ENCODE results near the gene CDH13.

The CDH13 gene

DNA sequence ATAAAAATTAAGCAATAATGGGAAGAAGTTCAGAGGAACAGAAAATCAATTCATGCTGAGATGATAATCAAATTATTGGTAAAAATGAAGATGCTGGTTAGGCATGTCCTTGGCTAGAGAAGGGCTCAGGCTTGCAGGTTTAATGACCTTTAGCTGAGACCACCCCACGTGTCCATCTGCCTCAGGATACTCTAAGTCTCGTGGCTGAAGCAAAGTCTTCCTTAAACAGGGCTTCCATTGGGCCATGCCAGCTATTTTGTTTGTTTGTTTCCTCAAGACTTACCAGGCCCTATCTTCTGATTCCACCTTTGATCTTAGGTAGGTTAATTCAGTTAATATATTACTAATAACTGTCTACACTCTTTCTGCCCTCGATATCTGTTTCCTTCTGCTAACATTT lies 366.0 kb downstream of the CDH13 start:
- Histone ChIP-seq H3K9me3 (ENCODE audit: control insufficient read depth, insufficient read depth, low read length) (no peaks in the 10 kb centered on the region), H4K20me1 (ENCODE audit: control insufficient read depth, insufficient read depth, low read depth, low read length) (no peaks in the 10 kb centered on the region), H3K79me2 (ENCODE audit: control insufficient read depth, low read length) (no peaks in the 10 kb centered on the region), H3K9me2 (replicated peaks; ENCODE audit: control insufficient read depth, low read length) (no peaks in the 10 kb centered on the region), H3F3A (ENCODE audit: control insufficient read depth, insufficient read depth) (no peaks in the 10 kb centered on the region), H3K4me2 (ENCODE audit: low read length) (no peak overlapping the region), H3K27ac (ENCODE audit: low read depth, low read length) (no peak overlapping the region), H3K27me3 (ENCODE audit: control insufficient read depth, low read length) (no peaks in the 10 kb centered on the region), H3K4me1 (ENCODE audit: control insufficient read depth, low read length) (no peaks in the 10 kb centered on the region), H3K36me3 (ENCODE audit: control insufficient read depth, low read length) (no peaks in the 10 kb centered on the region), H3K4me3 (ENCODE audit: low read length) (no peak overlapping the region)
- TF ChIP-seq, protein P1, sequence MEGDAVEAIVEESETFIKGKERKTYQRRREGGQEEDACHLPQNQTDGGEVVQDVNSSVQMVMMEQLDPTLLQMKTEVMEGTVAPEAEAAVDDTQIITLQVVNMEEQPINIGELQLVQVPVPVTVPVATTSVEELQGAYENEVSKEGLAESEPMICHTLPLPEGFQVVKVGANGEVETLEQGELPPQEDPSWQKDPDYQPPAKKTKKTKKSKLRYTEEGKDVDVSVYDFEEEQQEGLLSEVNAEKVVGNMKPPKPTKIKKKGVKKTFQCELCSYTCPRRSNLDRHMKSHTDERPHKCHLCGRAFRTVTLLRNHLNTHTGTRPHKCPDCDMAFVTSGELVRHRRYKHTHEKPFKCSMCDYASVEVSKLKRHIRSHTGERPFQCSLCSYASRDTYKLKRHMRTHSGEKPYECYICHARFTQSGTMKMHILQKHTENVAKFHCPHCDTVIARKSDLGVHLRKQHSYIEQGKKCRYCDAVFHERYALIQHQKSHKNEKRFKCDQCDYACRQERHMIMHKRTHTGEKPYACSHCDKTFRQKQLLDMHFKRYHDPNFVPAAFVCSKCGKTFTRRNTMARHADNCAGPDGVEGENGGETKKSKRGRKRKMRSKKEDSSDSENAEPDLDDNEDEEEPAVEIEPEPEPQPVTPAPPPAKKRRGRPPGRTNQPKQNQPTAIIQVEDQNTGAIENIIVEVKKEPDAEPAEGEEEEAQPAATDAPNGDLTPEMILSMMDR (IDR thresholded peaks at IDR 0.05; ENCODE audit: low read depth, low read length, poor library complexity, severe bottlenecking): no peak
- TF ChIP-seq EZH2phosphoT487 (IDR thresholded peaks at IDR 0.05; ENCODE audit: borderline replicate concordance, low read length): no peak

GRCh38 chr16:82993415-82993814 lies 366.6 kb downstream of the CDH13 start:
- Histone ChIP-seq H4K20me1 (ENCODE audit: control insufficient read depth, insufficient read depth, low read depth, low read length) (no peaks in the 10 kb centered on the region), H3K9me3 (ENCODE audit: control insufficient read depth, insufficient read depth, low read length) (no peaks in the 10 kb centered on the region), H3K4me1 (ENCODE audit: control insufficient read depth, low read length) (no peaks in the 10 kb centered on the region), H3K9me2 (replicated peaks; ENCODE audit: control insufficient read depth, low read length) (no peaks in the 10 kb centered on the region), H3K36me3 (ENCODE audit: control insufficient read depth, low read length) (no peaks in the 10 kb centered on the region), H3K4me3 (ENCODE audit: low read length) (no peak overlapping the region), H3K79me2 (ENCODE audit: control insufficient read depth, low read length) (no peaks in the 10 kb centered on the region), H3K27ac (ENCODE audit: low read depth, low read length) (no peak overlapping the region), H3K27me3 (ENCODE audit: control insufficient read depth, low read length) (no peaks in the 10 kb centered on the region), H3K4me2 (ENCODE audit: low read length) (no peak overlapping the region), H3F3A (ENCODE audit: control insufficient read depth, insufficient read depth) (no peaks in the 10 kb centered on the region)
- TF ChIP-seq, protein P1 (IDR thresholded peaks at IDR 0.05; ENCODE audit: low read depth, low read length, poor library complexity, severe bottlenecking): no peak
- TF ChIP-seq EZH2phosphoT487 (IDR thresholded peaks at IDR 0.05; ENCODE audit: borderline replicate concordance, low read length): no peak

GRCh38 chr16:82993926-82994325 lies 367.2 kb downstream of the CDH13 start:
- no peaks in the 10 kb centered on the region for H3K9me3 ChIP-seq (ENCODE audit: control insufficient read depth, insufficient read depth, low read length)
- no peaks in the 10 kb centered on the region for H3K4me1 ChIP-seq (ENCODE audit: control insufficient read depth, low read length)
- H3F3A ChIP-seq (ENCODE audit: control insufficient read depth, insufficient read depth): no peaks in the 10 kb centered on the region
- H3K27me3 ChIP-seq (ENCODE audit: control insufficient read depth, low read length): no peaks in the 10 kb centered on the region
- H3K79me2 ChIP-seq (ENCODE audit: control insufficient read depth, low read length): no peaks in the 10 kb centered on the region
- TF ChIP-seq EZH2phosphoT487 (IDR thresholded peaks at IDR 0.05; ENCODE audit: borderline replicate concordance, low read length): no peak
- TF ChIP-seq, protein P1 (IDR thresholded peaks at IDR 0.05; ENCODE audit: low read depth, low read length, poor library complexity, severe bottlenecking): no peak
- H3K9me2 ChIP-seq (replicated peaks; ENCODE audit: control insufficient read depth, low read length): no peaks in the 10 kb centered on the region
- no peak overlapping the region for H3K4me3 ChIP-seq (ENCODE audit: low read length)
- H4K20me1 ChIP-seq (ENCODE audit: control insufficient read depth, insufficient read depth, low read depth, low read length): no peaks in the 10 kb centered on the region
- H3K27ac ChIP-seq (ENCODE audit: low read depth, low read length): no peak overlapping the region
- H3K36me3 ChIP-seq (ENCODE audit: control insufficient read depth, low read length): no peaks in the 10 kb centered on the region
- no peak overlapping the region for H3K4me2 ChIP-seq (ENCODE audit: low read length)

Measured in DOHH2 (cell line).